GM21528 (cell line): ENCODE results near the gene DCUN1D1.
A peak's percentile ranks its signal among the peaks of the same experiment; 100 is the strongest.
"Not testable (repeated sequence)": the region's sequence is repeated elsewhere in the genome, so short reads cannot be mapped to it uniquely, and the experiment has no call there.

Source experiments
- ATAC-seq: cut with Tn5 transposase; IDR thresholded peaks from one replicate; pipeline ENCODE4 v1.9.1; 2021; ENCODE audit warnings: mild to moderate bottlenecking, moderate library complexity; ENCODE audit not compliant: unreplicated experiment, low FRiP score

Gene DCUN1D1

DNA sequence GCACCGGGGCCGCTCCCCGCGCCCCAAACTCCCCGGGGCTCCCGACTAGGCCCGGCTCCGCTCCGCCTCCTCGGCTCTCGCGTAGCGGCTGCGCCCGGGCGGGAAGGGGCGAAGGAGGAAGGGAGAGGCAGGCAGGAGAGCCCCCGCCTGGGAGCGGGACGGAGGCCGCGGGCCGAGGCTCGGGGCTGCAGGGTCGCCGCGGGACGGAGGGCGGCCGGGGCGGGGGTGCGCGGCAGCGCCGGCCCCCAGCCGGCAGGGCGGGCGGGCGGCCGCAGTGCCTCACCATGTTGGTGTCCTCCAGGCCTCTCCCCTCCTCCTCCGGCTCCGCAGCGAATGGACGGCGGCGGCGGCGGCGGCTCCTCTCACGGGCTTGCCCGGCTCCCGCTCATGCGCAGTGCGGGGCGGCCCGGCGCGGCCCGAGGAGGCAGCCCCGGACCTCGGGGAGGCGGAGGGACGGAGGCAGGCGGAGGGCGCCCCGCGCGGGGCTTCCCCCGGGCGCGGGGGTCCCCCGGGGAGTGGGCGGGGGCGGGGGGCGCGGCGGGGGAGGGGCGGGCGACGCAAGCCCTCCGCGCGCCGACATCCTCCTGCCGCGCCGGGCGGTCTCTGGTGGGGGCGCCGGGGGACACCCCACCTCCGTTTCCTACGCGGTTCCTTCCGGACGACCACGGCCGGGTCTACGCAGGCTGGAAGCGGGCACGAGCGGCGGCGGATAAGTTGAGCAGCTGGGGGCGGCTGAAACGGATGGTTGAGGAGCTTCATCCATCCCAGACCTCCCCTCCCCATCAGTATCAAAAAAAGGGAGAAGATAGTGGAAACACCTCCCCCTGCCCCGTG lies at the start of gene DCUN1D1:
TSS of gene DCUN1D1 (minus strand) at position 335 of the 834 bp plus-strand sequence. CDS start at position 286, 49 bp downstream.
- ATAC-seq, result peak; percentile 86

DNA sequence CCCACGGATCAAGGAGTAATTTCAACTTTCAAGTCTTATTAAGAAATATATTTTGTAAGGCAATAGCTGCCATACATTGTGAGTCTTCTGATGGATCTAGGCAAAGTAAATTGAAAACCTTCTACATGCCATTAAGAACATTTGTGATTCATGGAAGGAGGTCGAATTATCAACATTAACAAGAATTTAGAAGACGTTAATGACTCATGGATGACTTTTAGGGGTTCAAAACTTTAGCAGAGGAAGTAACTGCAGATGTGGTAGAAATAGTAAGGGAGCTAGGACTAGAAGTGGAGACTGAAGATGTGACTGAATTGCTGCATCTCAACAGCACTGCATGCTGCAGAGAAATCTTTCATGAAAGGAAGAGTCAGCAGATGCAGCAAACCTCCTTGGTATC lies 48.1 kb upstream of the DCUN1D1 start:
- no peak for ATAC-seq

DNA sequence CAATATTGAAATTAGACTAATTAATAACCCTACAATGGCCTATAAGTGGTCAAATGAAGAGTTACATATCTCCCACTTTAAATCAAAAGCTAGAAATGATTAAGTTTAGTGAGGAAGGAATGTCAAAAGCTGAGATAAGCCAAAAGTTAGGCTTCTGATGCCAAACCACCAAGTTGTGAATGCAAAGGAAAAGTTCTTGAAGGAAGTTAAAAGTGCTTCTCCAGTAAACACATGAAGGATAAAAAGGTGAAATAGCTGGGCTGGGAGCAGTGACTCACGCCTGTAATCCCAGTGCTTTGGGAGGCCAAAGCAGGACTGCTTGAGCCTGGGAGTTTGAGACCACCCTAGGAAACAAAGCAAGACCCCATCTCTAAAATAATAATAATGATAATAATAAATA lies 46.9 kb upstream of the DCUN1D1 start:
- no peak for ATAC-seq

DNA sequence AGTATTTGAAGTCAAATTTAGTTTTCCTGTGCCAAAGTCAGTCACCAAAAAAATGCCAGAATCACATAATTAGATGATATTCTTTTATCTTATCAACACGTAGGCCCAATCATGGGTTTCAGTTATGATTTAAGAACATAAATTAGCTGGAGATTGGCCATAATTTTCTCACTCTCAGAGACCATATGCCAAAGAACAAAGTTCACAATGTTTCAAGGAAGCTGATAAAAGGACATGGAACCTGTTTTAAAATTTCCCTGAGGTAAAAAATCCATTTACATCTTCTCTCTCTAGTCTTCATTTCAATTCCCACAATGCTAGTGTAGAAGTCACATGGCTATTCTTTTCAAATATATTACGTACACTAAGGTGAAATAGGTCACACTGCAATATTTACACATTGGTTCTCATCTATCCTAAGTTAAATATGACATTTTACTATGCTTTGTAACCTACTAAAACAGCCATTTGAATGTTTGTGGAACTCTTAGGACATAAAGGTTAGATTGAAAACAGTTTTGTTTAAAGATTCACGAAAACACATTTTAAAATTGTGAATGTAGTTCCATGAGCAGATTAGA lies 42.7 kb upstream of the DCUN1D1 start:
- ATAC-seq, result no peak

DNA sequence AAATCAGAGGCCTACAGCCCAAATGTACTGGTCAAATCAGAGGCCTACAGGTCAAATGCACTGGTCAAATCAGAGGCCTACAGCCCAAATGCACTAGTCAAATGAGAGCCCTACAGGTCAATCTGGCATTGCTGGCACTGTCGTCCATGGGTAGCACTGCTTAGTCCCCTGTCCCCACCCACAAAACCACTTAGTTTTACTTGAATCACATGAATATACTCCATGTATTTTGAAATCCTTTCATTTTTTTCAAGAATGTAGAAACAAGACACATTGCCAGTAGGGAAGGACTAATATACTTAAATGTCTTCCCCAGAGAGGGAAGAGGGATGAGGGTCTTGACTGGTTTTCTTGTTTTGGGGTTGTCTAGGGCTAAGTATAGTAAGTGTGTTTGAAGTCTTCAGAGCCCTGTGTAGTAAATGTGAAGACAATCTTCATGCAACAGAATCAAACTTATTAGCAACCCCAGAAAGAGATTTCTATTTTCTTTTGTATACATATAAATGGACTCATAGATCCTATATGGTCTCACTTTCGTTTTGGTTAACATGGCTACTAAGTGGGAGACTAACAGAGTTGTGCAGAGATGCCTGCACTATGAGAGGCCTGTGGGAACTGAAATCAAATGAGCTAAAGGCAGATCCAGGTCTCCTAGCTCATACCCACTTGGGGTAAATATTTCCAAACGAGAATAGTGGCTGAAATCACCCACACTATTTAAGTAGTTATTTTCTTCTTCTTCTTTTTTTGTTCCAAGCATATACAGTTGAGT lies 38.3 kb upstream of the DCUN1D1 start:
- no peak for ATAC-seq

GRCh38 chr3:183015185-183015584 lies 34.8 kb upstream of the DCUN1D1 start:
- ATAC-seq, result no peak

DNA sequence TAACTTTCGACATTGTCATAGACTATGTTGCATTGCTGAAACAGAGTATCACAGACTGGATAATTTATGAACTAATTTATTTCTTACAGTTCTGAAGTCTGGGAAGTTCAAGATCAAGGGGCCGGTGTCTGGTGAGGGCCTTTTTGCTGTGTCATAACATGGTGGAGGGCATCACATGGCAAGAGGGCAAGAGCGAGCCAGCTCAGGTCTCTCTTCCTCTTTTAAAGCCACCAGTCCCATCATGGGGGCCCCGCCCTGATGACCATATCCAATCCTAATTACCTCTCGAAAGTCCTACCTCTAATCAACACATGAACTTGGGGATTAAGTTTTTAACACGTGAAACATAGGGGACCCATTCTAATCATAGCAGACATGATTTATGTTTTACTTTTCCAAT lies 33.5 kb upstream of the DCUN1D1 start:
- no peak for ATAC-seq

DNA sequence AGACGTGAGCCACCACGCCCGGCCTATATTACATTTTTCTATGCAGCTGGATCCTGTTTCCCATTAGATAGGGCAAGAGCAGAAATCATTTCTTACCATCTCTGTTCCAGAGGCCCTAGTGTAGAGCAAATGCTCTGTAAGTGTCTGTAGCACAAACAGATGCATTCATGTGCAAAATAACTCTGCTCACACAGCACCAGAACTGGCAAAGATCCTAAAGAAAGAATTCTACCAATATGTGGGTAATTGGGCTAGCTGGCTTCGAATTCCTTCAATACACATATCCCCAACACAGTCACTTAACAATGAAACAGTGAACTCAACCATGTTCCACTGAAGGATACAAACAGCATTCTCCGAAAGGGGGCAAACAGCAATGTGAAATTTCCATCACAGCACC lies 32.7 kb upstream of the DCUN1D1 start:
- no peak for ATAC-seq

DNA sequence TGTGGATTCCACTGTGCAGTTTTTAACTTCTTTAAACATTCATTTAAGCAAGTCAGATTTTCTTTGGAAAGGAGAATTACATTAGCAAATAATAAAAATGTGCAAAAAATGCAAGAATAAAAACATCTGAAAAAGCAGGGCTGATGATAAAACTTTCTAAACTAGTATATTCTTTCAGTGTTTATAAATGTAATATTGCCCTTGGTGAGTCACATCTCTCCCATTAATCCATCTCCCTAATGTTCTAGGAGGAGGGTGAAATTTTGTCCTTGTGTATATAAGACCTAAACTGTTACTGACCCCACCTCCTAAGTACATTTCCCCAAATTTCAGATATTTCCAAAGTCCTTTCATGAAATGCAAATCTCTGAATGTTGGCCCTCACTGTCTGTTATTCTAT lies 28.5 kb upstream of the DCUN1D1 start:
- ATAC-seq, result no peak

- no peak for ATAC-seq
Observed at GRCh38 chr3:183008303-183008702, 28.0 kb upstream of the DCUN1D1 start.

GRCh38 chr3:183006396-183007002 lies 26.2 kb upstream of the DCUN1D1 start:
- ATAC-seq, result no peak

DNA sequence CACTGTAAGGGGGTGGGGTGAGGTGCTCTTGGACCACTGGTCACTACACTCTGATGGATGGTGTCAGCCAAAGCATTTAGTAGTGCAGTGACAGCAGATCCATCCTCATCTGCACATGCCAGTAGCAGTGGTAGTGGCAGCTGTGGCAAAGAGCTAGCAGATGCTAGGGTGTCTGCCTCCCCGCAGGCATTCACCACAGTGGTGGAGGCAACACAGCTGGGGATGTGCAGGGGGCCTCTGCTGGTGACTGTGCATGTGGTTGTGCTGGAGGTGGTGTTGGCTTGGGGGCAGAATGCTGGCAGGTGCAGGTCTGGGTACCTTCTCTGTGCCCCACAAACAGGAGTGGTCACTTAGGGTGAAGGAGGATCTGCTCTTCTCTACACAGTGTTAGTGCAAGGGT lies 19.4 kb upstream of the DCUN1D1 start:
- ATAC-seq, result no peak

DNA sequence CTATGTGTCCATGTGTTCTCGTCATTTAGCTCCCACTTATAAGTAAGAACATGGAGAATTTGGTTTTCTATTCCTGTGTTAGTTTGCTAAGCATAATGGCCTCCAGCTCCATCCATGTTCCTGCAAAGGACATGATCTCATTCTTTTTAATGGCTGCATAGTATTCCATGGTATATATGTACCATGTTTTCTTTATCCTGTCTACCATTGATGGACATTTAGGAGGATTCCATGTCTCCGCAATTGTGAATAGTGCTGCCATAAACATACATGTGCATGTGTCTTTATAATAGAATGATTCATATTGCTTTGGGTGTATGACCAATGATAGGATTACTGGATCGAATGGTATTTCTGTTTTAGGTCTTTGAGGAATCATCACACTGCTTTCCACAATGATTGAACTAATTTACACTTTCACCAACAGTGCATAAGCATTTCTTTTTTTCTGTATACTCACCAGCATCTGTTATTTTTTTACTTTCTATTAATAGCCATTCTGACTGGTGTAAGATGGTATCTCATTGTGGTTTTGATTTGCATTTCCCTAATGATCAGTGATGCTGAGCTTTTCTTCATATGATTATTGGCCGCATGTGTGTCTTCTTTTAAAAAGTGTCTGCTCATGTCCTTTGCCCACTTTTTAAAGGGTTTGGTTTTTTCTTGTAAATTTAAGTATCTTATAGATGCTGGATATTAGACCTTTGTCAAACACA lies 13.3 kb upstream of the DCUN1D1 start:
- not testable (repeated sequence) for ATAC-seq

DNA sequence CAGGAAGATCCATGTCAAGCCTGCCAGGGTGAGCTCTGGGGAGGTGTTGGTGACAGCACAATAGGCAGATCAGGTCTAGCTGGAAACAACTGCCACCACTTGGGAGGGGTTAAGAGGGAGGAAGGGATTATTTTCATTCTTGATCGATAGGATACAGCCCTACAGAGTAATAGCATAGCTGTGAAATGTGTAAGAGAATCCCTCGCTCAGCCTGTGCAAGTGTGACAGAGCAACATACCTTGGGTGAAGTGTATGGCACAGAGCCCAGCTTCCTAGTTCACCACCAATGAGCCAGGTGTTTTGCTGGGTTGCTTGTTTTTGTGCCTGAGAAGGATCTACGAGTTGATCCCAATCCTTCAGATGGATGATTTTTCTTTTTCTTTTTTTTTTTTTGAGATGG lies 9.2 kb upstream of the DCUN1D1 start:
- ATAC-seq, result no peak

GRCh38 chr3:182986021-182986420 lies 5.7 kb upstream of the DCUN1D1 start:
- no peak for ATAC-seq

- no peak for ATAC-seq
Observed at GRCh38 chr3:182983876-182984275, 3.5 kb upstream of the DCUN1D1 start.

- ATAC-seq, result peak; percentile 15
Observed at GRCh38 chr3:182981038-182981380, 671 bp upstream of the DCUN1D1 start.

GRCh38 chr3:182979674-182980191 lies 605 bp downstream of the DCUN1D1 start:
- ATAC-seq, result peak; percentile 23

- no peak for ATAC-seq
Observed at GRCh38 chr3:182979103-182979673, 1.1 kb downstream of the DCUN1D1 start.

- ATAC-seq, result no peak
Observed at GRCh38 chr3:182978387-182978786, 2.0 kb downstream of the DCUN1D1 start.
